ENCODE data around the gene FLNC.

Gene FLNC

GRCh38 chr7:128879939-128880746, 49.9 kb downstream of the FLNC start:
- DNase-seq = peak; percentile 82 to 86

- DNase-seq = no peak
These were observed 50.7 kb downstream of the FLNC start for GRCh38 chr7:128880791-128881457.

- DNase-seq = no peak
These were observed 51.4 kb downstream of the FLNC start for GRCh38 chr7:128881458-128882125.

GRCh38 chr7:128882134-128882533, 51.9 kb downstream of the FLNC start:
- no peak for DNase-seq

- peak; percentile 44 to 66 for DNase-seq
These were observed 53.6 kb downstream of the FLNC start for GRCh38 chr7:128883622-128884448.

- no peak for DNase-seq
These were observed 54.6 kb downstream of the FLNC start for GRCh38 chr7:128884561-128885369.

GRCh38 chr7:128885370-128886187, 55.4 kb downstream of the FLNC start:
- DNase-seq = no peak

GRCh38 chr7:128886391-128887168, 56.4 kb downstream of the FLNC start:
- no peak for DNase-seq

GRCh38 chr7:128887169-128888038, 57.2 kb downstream of the FLNC start:
- DNase-seq = no peak

- no peak for DNase-seq
These were observed 58.0 kb downstream of the FLNC start for GRCh38 chr7:128888039-128888755.

- DNase-seq = no peak
These were observed 58.5 kb downstream of the FLNC start for GRCh38 chr7:128888756-128889095.

- no peak for DNase-seq
These were observed 58.9 kb downstream of the FLNC start for GRCh38 chr7:128889121-128889520.

- no peak for DNase-seq
These were observed 60.3 kb downstream of the FLNC start for GRCh38 chr7:128890306-128891109.

GRCh38 chr7:128891110-128891941, 61.1 kb downstream of the FLNC start:
- DNase-seq = no peak

- no peak for DNase-seq
These were observed 61.7 kb downstream of the FLNC start for GRCh38 chr7:128891942-128892269.

- DNase-seq = no peak
These were observed 62.5 kb downstream of the FLNC start for GRCh38 chr7:128892521-128893250.

Data from NCI-H2081 (cell line).